OCI-LY1 (cell line): ENCODE measurements around the gene SCN5A.

Experiments used
- H2AFZ ChIP-seq: fragments of 200-600 bp; sonication (generic), shearing (Covaris generic); 2 replicates; pipeline ENCODE4 v1.6.0; 2014; ENCODE audit warnings: antibody characterized with exemption, mild to moderate bottlenecking, low read length
- H3F3A ChIP-seq: fragments of 200-600 bp; sonication (generic), shearing (Covaris generic); 2 replicates; pipeline ENCODE4 v1.6.0; 2014; ENCODE audit warnings: mild to moderate bottlenecking, antibody characterized with exemption, low read length, moderate library complexity; ENCODE audit not compliant: insufficient read depth
- H3K27ac ChIP-seq: fragments of 200-600 bp; sonication (generic); 2 replicates; pipeline ENCODE4 v1.5.1; 2014; ENCODE audit warnings: low read length, mixed run types, mild to moderate bottlenecking, low read depth; ENCODE audit not compliant: poor library complexity, severe bottlenecking
- H3K27me3 ChIP-seq: fragments of 200-600 bp; sonication (generic); 2 replicates; pipeline ENCODE4 v1.6.0; 2014; ENCODE audit warnings: antibody characterized with exemption, mild to moderate bottlenecking, low read length, moderate library complexity; ENCODE audit not compliant: insufficient read depth
- H3K36me3 ChIP-seq: fragments of 200-600 bp; sonication (generic); 2 replicates; pipeline ENCODE4 v1.6.1; 2014; ENCODE audit warnings: mild to moderate bottlenecking, antibody characterized with exemption, low read length, moderate library complexity, mixed read lengths; ENCODE audit not compliant: insufficient read depth
- H3K4me1 ChIP-seq: fragments of 200-600 bp; sonication (generic); 2 replicates; pipeline ENCODE4 v1.5.1; 2014; ENCODE audit warnings: mild to moderate bottlenecking, low read length, moderate library complexity; ENCODE audit not compliant: insufficient read depth, severe bottlenecking
- H3K4me2 ChIP-seq: fragments of 200-600 bp; sonication (generic), shearing (Covaris generic); 2 replicates; pipeline ENCODE4 v1.6.1; 2014; ENCODE audit warnings: low read length
- H3K4me3 ChIP-seq: fragments of 200-600 bp; sonication (generic); 2 replicates; pipeline ENCODE4 v1.5.1; 2014; ENCODE audit warnings: low read length, low read depth, mild to moderate bottlenecking, mixed read lengths; ENCODE audit not compliant: poor library complexity, severe bottlenecking
- H3K79me2 ChIP-seq: fragments of 200-600 bp; shearing (Covaris generic); 2 replicates; pipeline ENCODE4 v1.6.1; 2016; ENCODE audit warnings: mixed run types, low read length, mixed read lengths; ENCODE audit not compliant: insufficient read depth
- H3K9ac ChIP-seq: fragments of 200-600 bp; sonication (generic), shearing (Covaris generic); 2 replicates; pipeline ENCODE4 v1.6.1; 2014; ENCODE audit warnings: mild to moderate bottlenecking, low read length, mixed read lengths
- H3K9me2 ChIP-seq: fragments of 200-600 bp; sonication (generic), shearing (Covaris generic); 2 replicates; pipeline ENCODE4 v1.6.1; 2014; ENCODE audit warnings: low read depth, mild to moderate bottlenecking, low read length, mixed read lengths
- H3K9me3 ChIP-seq: fragments of 200-600 bp; shearing (Covaris generic); 2 replicates; pipeline ENCODE4 v1.6.1; 2014; ENCODE audit warnings: low read length, mixed read lengths
- H4K20me1 ChIP-seq: fragments of 200-600 bp; sonication (generic), shearing (Covaris generic); 2 replicates; pipeline ENCODE4 v1.6.0; 2016; ENCODE audit warnings: mild to moderate bottlenecking, low read length; ENCODE audit not compliant: insufficient read depth
- EZH2 ChIP-seq: fragments of 200-600 bp; sonication (generic), shearing (Covaris generic); IDR thresholded peaks from 2 replicates; pipeline ENCODE4 v1.8.0; 2017; ENCODE audit warnings: borderline replicate concordance, mixed run types, mild to moderate bottlenecking, antibody characterized with exemption, low read length, moderate library complexity, mixed read lengths
- TF ChIP-seq, protein P1 (sequence below): fragments of 200-600 bp; sonication (generic), shearing (Covaris generic); IDR thresholded peaks from 2 replicates; pipeline ENCODE4 v1.5.1; 2017; ENCODE audit warnings: mild to moderate bottlenecking, antibody characterized with exemption, low read length, moderate library complexity, mixed read lengths

SCN5A gene

DNA sequence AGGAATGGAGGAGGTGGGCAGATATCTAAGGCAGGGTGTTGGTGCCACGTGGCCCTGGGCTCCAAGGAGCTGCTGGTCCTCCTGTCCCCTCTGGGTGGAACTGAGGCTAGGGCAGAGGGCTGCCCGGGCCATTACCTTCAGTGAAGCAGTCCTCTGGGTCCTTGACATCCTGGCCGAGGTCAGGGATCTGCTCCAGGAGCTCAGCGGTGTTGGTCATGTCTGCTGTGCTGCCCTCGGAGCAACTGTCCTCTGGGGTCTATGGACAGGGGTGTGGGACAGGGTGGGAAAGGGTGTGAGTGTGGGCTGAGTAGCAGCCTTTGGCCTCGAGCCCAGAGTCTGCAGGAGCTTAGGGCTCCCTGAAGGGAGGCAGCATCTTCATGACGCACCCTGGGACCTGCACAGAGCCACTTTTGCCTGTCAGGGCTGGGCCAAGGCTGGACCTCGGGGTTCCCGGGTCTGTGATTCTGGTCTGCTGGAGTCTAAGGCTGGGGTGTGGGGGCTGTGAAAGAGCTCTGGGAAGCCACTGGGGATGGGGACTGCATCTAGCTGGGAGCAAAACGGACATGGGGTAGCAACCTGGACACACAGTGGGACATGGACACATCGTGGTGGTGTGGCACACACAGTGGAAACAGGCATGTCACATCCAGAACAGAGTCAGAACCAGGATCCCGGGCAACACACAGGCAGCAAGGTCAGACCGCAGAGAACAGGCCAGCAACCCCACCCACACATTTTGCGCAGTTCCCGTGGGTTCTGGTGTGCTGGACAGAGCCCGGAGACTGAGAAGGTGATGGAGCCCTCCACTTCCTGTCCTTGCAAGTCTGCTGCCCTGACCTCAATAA lies 72.7 kb downstream of the SCN5A start:
- Histone ChIP-seq H2AFZ (no peak overlapping the region), H3K27me3 (no peaks in the 10 kb centered on the region), H4K20me1 (no peaks in the 10 kb centered on the region), H3F3A (no peaks in the 10 kb centered on the region), H3K4me3 (no peak overlapping the region), H3K79me2 (no peaks in the 10 kb centered on the region), H3K9me2 (no peaks in the 10 kb centered on the region), H3K9ac (no peak overlapping the region), H3K9me3 (no peaks in the 10 kb centered on the region), H3K4me1 (no peaks in the 10 kb centered on the region), H3K4me2 (no peak overlapping the region), H3K36me3 (no peaks in the 10 kb centered on the region), H3K27ac (no peak overlapping the region)
- TF ChIP-seq EZH2, result no peak
- TF ChIP-seq, protein P1, sequence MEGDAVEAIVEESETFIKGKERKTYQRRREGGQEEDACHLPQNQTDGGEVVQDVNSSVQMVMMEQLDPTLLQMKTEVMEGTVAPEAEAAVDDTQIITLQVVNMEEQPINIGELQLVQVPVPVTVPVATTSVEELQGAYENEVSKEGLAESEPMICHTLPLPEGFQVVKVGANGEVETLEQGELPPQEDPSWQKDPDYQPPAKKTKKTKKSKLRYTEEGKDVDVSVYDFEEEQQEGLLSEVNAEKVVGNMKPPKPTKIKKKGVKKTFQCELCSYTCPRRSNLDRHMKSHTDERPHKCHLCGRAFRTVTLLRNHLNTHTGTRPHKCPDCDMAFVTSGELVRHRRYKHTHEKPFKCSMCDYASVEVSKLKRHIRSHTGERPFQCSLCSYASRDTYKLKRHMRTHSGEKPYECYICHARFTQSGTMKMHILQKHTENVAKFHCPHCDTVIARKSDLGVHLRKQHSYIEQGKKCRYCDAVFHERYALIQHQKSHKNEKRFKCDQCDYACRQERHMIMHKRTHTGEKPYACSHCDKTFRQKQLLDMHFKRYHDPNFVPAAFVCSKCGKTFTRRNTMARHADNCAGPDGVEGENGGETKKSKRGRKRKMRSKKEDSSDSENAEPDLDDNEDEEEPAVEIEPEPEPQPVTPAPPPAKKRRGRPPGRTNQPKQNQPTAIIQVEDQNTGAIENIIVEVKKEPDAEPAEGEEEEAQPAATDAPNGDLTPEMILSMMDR, result no peak

DNA sequence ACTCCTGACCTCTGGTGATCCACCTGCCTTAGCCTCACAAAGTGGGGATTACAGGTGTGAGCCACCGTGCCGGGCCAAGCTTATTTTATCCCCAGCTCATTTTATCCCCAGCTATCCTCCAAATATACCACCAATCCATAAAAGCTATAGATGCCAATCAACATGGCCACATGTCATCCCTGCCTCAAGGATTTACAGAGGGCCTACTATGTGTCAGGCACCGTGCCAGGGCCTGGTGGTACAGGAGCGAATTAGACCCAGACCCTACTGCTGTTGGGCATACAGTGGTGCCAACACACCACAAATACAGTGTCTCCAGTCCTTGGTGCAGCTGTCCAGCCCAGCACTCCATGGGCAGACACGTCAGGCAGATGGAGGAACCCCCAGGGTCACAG lies 73.4 kb downstream of the SCN5A start:
- no peak overlapping the region for H2AFZ ChIP-seq
- H3K9ac ChIP-seq, result no peak overlapping the region
- no peaks in the 10 kb centered on the region for H3K79me2 ChIP-seq
- H3K27ac ChIP-seq, result no peak overlapping the region
- TF ChIP-seq, protein P1, result no peak
- no peaks in the 10 kb centered on the region for H4K20me1 ChIP-seq
- H3K4me1 ChIP-seq, result no peaks in the 10 kb centered on the region
- H3K36me3 ChIP-seq, result no peaks in the 10 kb centered on the region
- no peaks in the 10 kb centered on the region for H3K9me2 ChIP-seq
- no peak overlapping the region for H3K4me2 ChIP-seq
- H3K9me3 ChIP-seq, result no peaks in the 10 kb centered on the region
- H3K27me3 ChIP-seq, result no peaks in the 10 kb centered on the region
- no peaks in the 10 kb centered on the region for H3F3A ChIP-seq
- no peak overlapping the region for H3K4me3 ChIP-seq

DNA sequence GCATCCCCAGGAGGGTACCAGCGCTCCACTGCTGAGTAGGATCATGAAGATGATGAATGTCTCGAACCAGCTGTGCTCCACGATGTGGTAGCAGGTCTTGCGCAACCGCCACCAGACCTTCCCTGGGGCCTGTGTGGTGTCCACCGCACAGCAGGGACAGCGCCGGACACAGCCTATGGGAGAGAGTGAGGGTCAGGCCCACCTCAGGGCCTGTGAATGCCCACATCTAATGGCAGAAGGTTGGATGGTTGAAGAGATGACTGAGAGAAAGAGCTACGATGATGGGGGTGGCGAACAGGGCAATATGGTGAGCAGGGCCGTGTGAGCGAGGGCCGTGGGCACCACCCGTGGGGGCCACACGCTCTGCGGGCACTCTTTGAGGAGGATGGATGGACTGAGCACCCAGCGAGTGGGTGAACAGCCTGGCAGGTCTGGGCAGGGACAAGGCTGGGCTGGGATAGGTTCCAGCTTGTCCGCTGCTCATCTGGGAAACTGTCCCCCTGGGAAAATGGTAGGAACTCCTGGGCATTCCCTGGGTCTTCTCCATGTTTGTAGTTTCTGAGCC lies 74.1 kb downstream of the SCN5A start:
- Histone ChIP-seq H3K27me3 (no peaks in the 10 kb centered on the region), H3K4me2 (no peak overlapping the region), H3K4me1 (no peaks in the 10 kb centered on the region), H3K27ac (no peak overlapping the region), H3K9me3 (no peaks in the 10 kb centered on the region), H3K9me2 (no peaks in the 10 kb centered on the region), H3K36me3 (no peaks in the 10 kb centered on the region), H4K20me1 (no peaks in the 10 kb centered on the region), H2AFZ (no peak overlapping the region), H3F3A (no peaks in the 10 kb centered on the region), H3K9ac (no peak overlapping the region), H3K79me2 (no peaks in the 10 kb centered on the region), H3K4me3 (no peak overlapping the region)
- no peak for TF ChIP-seq EZH2
- TF ChIP-seq, protein P1, result no peak
